Choroid plexus epithelial cell (primary cell): ENCODE results near the gene COL1A1.

Source experiments
- DNase-seq: peaks from one replicate; pipeline ENCODE4 v3.0.0-alpha.2; 2010; ENCODE audit warnings: low read depth
- H3K4me3 ChIP-seq: 2 replicates; pipeline ENCODE4 v1.5.1; 2011; ENCODE audit warnings: low read depth, mild to moderate bottlenecking, control low read depth, low read length, moderate library complexity
- TF ChIP-seq, protein P1 (sequence below): conservative IDR thresholded peaks from 2 replicates; pipeline ENCODE4 v1.5.1; 2011; ENCODE audit warnings: low read depth, mild to moderate bottlenecking, control low read depth, inconsistent platforms, low read length, moderate library complexity

COL1A1 gene

DNA sequence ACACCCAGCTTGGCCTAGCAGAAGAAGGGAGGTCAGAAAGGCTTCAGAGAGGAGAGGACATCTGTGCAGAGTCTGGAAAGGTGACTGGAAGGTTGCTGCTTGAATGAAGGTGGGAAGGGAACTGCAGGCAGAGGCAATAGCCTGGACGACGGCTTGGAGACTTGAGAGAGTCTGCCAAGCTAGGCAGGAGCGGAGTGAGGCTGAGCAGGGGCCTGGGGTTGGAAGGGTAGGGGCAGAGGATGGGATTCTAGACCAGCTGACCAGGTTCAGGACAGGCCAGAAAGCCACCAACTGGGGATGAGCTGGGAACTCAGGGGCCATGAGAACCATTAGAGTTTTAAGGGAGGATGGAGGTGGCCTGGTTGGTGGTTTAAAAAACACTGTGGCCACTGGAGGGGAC lies 36.0 kb downstream of the COL1A1 start:
- TF ChIP-seq, protein P1, sequence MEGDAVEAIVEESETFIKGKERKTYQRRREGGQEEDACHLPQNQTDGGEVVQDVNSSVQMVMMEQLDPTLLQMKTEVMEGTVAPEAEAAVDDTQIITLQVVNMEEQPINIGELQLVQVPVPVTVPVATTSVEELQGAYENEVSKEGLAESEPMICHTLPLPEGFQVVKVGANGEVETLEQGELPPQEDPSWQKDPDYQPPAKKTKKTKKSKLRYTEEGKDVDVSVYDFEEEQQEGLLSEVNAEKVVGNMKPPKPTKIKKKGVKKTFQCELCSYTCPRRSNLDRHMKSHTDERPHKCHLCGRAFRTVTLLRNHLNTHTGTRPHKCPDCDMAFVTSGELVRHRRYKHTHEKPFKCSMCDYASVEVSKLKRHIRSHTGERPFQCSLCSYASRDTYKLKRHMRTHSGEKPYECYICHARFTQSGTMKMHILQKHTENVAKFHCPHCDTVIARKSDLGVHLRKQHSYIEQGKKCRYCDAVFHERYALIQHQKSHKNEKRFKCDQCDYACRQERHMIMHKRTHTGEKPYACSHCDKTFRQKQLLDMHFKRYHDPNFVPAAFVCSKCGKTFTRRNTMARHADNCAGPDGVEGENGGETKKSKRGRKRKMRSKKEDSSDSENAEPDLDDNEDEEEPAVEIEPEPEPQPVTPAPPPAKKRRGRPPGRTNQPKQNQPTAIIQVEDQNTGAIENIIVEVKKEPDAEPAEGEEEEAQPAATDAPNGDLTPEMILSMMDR = no peak
- DNase-seq = no peak
- no peak overlapping the region for H3K4me3 ChIP-seq

DNA sequence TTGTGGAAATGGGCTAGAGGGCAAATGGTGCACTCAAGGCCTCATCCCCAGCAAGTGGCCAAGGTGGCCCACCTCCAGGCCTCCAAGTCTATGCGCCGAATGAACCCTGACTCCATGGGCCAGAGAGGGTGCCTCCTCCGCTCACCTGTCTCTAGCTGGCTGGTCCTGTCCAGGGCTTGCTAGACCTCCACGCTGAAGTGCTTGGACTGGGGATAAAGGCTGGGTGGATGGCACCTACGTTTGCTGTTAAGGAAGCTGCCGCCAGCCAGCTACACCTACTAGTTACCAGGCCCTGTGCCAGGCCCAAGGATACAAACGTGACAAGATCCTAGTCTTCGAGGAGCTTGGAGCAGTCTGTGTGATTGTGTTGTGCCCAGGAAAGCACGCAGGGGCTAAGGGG lies 36.4 kb downstream of the COL1A1 start:
- TF ChIP-seq, protein P1 = no peak
- H3K4me3 ChIP-seq = no peak overlapping the region
- no peak for DNase-seq

DNA sequence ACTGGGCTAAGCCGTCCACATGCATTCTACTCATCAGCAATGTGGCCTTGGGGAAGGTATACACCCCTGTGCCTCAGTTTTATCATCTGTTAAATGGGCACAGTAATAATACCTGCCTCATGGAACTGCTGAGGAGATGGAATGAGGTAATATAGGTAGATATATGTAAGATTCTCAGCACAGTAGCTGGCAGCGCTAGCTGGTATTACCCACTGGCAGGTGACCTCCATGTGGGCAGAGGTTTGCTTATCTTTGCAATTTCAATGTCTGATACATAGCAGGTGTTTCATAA lies 36.8 kb downstream of the COL1A1 start:
- DNase-seq = no peak
- TF ChIP-seq, protein P1 = no peak
- H3K4me3 ChIP-seq = no peak overlapping the region

DNA sequence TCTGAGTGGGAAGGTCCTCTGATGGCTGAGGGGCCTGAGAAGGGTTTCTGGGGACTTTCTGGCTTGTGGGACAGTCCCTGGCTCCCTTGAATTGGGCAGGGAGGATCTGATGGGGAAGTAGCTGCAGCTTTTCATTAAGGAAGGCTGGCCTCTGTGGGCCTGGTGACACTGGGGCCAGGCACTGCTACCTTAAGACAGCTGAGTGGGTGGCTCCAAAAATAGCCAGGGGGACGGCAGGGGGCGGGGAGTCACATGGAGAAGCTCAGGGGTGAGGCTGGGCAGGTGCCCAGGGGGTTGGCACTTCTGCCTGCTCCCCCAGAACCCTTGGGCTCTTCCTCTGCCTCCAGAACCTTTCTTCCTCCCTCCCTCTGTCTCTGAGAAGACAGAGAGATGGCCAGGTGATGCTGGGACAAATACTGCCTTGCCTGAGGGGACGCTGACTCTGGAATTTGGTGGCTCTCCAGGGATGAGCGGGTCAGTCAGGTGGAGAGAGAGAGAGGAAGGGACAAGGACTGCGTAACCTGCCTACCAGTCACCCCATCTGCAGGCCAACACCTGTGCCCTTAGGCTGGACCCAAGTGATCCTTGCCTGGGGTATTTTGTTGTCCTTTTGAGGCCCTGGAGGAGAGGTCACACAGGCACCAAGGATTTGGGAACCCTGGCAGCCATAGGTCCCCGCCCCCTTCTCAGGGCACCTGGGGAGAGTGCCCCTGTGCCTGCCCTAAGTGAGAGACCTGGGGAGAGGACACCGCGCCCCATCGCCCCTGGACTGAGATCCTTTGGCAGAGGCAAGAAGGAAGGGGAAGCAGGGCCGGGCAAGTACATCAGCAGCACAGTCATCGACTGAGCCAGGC lies 37.4 kb downstream of the COL1A1 start:
- TF ChIP-seq, protein P1 = no peak
- no peak for DNase-seq
- H3K4me3 ChIP-seq = no peak overlapping the region

DNA sequence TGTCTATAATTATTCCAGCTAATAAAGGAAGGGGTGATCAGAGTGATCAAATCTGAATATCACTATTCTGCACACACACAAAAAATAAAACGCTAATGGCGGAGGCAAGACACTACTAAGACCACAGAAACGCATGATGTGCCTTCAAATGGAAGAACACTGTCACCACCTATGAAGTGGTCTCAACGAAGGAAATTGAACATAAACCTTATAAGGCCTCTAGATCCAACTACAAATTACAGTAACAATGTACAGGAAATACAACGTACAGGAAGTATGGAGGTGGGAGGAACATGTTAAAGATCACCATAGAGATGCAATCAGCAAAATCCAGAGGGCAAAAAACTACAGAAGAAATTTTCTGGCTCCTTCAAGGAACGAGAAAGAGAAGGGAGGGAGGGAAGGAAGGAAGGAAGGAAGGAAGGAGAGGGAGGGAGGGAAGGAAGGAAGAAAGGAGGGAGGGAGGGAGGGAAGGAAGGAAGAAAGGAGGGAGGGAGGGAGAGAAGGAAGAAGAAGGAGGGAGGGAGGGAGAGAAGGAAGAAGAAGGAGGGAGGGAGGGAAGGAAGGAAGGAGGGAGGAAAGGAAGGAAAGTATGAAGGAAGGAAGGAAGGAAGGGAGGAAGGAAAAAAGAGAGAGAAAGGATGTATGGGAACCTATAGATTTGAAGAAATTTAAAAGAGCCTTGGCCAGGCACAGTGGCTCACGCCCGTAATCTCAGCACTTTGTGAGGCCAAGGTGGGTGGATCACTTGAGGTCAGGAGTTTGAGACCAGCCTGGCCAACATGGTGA lies 38.8 kb downstream of the COL1A1 start:
- no peak for DNase-seq
- TF ChIP-seq, protein P1 = no peak

DNA sequence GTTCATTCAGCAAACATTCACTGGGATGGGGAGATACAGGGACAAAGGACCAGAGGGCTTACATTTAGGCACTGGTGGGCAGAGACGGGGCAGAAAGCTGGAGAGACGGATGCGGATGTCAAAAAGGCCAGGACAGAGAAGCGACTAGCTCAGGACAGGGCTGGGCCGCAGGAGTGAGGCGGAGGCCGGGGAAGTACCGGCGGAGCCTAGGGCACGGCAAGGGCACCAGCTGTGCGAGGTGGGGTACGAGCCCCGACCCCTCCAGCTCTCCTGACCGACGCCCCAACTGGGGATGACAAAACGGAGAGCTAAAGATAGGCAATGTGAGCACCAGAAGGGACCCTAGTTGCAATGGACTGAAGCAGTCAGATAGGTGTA lies 39.5 kb downstream of the COL1A1 start:
- H3K4me3 ChIP-seq = no peak overlapping the region
- TF ChIP-seq, protein P1 = no peak
- DNase-seq = no peak

More for the DNA sequence above, 38.8 kb downstream of the COL1A1 start:
- no peak overlapping the region for H3K4me3 ChIP-seq
